HG03175 (cell line): ENCODE measurements around the gene ABHD12.
A peak's percentile ranks its signal among the peaks of the same experiment; 100 is the strongest.

ENCODE experiments used
- ATAC-seq: cut with Tn5 transposase; IDR thresholded peaks from one replicate; pipeline ENCODE4 v1.9.1; 2021; ENCODE audit warnings: mild to moderate bottlenecking, moderate library complexity; ENCODE audit not compliant: unreplicated experiment

The ABHD12 gene

DNA sequence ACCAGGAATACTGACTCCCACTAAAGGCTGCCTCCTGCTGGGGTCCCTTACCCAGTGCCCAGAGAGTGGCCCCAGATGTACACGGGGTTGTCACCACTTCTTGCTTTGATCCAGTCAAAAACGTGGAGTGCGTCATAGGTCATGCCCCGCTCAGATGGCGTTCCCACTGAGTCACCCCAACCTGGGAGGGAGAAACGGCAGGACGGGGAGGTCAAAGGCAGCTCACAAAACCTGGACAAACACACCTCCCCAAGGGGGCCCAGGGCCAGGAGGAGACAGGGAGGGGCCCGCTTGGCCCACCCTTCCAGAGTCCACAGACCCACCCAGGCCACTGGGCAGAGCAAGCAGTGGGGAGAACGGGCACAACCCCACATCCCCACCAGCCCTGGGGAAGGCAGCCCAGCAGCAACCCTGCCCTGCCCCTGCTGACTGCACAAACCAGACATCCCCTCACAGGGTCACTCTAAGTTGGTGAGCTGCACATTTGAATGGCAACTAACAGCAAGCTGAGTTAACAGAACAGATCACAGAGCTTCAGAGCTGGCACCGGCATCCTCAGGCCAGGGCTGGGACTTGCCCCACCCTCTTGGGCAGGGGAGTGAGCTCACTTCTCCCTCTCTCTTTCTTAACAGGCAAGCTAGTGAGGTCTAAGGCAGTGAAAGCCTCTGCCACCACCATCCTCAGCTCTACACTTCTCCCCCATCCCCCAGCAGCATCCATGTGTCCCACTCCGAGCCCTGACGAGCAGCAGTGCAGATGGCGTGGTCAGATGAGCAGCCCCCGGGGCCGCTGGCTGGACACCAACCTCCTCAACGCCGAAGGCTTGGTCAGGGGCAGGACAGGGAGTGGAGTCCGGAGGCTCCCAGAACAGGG lies 81.0 kb downstream of the ABHD12 start:
- no peak for ATAC-seq

DNA sequence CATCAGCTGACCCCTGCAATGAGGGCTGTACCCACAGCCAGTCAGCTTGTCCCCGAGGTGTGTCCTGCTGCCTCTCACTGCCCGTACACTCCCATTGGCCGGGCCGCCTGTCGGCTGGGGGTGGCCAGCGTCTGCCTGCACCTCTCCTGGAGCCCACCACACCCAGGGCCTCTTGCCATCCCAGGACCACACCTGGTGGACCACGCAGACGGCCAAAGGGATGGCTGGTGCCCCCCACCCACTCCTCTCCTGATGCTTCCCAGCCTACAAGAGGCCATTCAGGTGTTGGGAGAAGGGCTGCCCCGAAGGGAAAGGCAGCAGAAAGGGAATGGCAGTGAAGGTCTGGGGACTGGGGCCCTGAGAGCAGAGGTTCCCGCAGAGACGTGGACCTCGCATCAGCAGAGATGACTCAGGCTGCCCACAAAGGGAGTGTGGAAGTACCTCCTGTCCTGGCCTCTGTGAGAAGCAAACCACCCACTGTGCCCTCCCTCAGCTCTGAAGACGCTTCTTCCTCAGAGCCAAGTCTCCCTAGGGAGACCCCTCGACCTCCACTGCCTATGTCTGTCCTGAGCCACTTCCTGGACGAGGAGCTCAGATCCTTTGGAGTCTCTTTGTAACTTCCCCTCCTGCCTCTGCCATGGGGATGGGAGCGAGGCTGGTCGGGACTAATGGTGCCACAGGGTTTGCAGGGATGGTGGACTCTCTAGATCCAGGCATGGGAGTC lies 81.8 kb downstream of the ABHD12 start:
- no peak for ATAC-seq

DNA sequence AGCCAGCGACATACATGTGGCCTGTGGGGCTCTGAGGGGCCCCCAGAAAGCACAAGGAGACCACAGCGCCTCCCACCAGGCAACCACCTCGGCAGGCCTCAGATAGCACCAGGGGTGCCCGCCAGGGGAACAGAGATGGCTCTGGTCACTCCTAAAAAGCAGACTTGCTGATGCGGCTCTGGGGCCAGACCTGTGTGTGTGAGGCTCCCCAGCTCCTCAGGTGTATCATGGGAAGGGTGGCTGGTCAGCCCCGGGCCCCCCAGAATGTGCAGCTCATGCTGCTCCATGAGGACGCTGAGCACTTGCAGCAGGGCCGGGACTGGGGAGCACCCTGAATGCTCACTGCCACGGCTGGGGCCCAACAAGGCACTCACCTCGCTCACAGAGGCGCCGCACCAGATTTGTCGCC lies 82.5 kb downstream of the ABHD12 start:
- no peak for ATAC-seq

DNA sequence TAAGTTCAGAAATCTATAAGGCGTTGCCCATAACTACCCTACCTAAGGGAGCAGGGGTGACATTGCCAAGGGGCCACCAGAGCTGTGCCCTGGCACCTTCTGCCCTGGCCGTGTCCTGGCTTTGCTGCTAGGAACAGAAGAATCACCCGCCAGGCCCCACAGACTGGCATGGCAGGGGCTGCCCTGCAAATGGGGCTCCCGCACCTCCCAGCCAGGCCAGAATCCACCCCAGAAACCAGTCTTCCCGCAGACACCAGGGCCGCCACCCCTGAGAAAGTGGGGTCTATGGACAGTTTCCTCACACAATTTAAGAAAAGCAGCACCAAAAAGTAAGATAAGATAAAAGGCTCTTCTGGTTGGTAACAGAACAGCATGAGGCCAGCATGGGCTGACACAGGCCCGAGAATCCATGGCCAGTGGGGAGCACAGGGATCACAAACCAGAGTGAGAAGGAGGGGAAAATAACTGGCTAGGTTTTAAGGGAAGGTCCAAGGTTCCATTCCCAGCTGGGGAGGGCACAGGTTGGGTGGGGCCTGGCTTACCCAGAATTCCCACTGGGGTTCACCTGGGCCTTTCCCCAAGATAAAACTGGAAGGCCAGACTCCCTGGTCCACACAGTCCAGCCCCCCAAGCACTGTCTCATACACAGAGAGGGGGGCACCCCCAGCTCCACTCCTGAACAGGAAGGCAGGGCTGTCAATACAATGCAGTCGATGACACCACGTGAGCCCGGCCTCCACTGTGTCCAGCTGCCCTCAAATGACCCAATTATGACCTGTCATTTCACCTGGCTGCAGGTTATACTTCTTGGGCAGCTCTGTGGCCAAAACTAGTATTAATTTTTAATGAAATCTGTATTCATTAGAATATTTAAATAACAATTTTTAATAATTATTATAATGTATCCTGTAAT lies 83.4 kb downstream of the ABHD12 start:
- no peak for ATAC-seq

DNA sequence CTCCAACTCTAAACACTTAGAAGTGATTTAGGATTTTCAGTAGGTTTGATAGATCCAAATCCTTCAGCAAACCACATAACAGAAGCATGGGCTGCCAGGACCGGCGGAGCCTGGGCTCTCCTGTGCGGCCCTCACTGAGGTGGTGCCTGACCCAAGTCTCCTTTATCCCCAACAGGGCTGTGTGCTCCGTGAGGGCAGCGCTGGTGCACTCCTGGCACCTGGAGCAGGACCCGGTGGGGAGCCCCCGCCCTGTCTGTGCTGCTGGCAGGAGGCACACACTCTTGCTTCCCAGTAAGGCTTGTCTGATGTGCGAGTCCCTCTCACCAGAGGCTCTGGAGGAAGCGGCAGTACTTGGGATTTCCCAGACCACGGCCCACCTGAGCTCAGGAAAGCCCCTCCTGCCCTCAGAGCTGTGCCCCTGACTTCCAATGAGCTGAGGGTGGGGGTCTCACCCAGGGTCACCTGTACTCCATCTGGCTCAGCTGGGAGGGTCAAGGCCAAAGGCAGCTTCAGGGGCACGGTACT lies 86.5 kb downstream of the ABHD12 start:
- no peak for ATAC-seq

DNA sequence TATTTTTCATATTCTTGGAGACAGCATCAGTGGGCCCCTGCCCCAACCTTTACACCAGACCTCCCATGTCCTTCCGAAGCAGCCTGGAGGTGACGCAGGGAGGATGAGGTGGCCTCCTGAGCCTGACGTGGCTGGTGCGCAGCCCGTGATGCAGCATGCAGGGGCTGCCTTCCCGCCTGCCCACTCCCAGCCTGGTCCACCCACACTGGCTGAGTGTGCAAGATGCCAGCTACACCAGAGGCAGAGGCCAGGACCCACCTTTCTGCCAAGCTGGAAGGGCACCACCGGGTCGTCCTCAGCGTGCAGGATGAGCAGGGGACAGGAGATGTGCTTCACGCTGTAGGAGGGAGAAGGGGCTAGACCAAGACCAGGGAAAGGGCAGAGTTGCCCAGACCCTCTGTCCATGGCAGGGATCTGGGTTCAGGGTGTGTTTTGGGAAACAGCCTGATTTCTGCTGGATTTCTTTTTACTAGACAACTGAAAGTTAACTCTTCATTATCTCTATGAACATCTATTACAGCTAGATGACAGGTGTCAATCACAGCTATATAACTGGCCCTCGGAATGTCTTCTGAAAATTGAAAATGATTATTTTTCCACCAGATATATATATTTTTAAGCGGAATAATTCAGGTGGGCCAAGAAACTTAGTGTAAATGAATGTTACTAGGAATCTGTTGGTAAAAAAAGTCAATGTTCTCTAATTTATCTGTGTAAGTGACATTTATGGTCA lies 87.2 kb downstream of the ABHD12 start:
- no peak for ATAC-seq

DNA sequence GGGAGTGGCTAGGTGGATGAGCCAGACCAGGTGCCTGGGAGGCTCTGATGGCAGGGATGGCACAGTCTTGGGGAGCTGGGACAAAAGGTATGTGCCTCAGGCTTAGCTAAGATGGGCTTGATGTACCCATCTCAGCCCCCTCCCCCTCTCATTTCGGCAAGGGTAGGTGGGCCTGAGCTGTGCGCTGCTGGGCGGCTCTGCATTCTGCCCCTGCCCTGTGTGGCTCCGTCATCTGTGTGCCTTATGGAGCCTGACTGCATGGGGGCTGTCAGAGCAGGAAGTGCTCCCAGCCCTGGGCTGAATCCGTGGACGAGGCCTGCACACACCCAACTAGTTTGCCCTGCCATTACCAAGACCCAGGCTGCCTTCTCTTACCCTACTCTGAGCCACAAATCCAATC lies 88.0 kb downstream of the ABHD12 start:
- ATAC-seq, result no peak

DNA sequence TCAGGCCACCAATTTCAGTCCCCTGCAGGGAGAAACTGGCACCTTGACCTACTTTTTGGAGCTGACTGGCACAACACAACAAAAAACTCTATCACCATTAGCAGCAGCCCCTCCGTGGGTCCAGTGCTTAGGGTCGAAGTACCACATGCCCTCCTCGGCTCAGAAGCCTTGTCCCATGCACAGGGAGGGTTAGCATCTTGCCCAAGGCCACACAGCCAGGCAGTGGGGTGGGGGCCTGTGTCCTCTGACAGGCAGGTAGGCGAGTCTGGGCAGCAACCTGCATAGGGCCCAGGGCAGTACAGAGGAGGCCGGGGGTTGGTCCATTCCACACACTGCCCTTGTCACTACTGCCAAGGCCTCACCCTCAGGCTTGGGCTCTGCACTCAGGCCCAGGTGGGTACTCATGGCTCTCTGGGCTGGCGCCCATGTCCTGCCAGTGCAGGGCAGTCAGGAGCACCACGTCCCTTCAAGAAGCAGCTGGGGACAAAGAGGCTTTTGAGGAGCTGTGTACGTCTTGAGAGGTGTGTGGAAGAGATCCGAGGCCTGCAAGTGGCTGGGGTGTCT lies 89.2 kb downstream of the ABHD12 start:
- no peak for ATAC-seq

DNA sequence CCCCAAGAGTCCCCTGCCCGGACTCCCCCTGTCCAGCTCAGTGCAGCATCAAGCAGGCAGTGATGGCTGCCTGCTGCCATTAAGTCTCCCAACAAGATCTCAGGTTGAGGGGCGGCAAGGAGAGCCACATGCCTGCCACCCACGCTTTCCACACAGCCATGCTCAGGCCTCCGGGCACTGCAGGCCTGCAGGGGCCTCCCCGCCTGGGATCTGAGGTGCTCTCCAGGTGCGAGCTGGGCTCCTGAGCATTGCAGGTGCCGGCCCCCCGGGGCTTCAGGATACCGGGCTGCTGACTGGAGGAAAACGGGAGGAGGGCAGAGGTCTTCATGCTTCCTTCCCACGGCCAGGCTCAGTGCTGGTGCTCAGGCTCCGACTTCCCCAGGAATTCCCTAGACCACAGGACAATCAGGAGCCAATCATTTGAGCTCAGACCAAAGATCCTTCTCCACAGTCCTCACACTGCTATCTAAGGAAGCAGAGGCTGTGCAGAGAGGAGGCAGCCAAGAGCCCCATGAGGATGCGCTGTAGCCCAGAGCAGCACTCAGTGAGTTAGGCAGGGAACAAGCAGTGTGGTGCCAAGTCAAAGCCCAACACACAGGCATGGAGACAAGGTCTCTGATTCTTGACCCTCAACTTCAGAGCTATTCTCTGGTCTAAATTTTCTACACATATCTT lies 90.0 kb downstream of the ABHD12 start:
- ATAC-seq, result no peak

DNA sequence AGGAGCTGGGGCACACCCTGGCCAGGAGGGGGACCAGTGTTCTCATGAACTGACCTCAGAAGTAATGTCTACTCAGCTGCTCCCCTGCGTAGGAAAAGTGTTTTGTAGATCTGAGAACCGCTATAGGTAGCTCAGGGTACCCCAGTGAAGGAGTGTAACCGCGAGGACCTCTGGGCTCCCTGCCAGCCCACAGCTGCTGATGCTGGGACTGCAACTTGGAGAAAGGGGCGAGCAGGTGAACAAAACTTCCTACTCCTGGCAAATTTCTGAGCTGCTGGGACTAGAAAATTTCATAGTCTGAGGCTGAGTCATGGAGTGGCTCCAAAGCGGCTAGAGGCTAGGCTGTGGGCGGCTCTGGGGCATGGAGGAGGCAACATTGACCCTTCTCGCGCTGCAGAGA lies 90.8 kb downstream of the ABHD12 start:
- no peak for ATAC-seq

DNA sequence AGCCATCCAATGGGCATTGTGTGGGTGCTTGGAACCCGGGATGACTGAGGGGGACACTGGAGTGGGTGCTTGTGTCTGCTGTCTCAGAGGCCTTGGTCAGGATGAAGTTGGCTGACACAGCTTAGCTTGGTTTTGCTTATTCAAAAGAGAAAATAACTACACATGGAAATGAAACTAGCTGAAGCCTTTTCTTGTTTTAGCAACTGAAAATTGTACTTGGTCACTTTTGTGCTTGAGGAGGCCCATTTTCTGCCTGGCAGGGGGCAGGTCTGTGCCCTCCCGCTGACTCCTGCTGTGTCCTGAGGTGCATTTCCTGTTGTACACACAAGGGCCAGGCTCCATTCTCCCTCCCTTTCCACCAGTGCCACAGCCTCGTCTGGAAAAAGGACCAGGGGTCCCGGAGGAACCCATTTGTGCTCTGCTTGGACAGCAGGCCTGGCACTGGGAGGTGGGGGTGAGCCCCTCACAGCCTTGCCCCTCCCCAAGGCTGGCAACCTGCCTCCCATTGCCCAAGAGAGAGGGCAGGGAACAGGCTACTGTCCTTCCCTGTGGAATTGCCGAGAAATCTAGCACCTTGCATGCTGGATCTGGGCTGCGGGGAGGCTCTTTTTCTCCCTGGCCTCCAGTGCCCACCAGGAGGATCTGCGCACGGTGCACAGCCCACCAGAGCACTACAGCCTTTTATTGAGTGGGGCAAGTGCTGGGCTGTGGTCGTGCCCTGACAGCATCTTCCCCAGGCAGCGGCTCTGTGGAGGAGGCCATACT lies 93.3 kb downstream of the ABHD12 start:
- peak; percentile 63 for ATAC-seq

DNA sequence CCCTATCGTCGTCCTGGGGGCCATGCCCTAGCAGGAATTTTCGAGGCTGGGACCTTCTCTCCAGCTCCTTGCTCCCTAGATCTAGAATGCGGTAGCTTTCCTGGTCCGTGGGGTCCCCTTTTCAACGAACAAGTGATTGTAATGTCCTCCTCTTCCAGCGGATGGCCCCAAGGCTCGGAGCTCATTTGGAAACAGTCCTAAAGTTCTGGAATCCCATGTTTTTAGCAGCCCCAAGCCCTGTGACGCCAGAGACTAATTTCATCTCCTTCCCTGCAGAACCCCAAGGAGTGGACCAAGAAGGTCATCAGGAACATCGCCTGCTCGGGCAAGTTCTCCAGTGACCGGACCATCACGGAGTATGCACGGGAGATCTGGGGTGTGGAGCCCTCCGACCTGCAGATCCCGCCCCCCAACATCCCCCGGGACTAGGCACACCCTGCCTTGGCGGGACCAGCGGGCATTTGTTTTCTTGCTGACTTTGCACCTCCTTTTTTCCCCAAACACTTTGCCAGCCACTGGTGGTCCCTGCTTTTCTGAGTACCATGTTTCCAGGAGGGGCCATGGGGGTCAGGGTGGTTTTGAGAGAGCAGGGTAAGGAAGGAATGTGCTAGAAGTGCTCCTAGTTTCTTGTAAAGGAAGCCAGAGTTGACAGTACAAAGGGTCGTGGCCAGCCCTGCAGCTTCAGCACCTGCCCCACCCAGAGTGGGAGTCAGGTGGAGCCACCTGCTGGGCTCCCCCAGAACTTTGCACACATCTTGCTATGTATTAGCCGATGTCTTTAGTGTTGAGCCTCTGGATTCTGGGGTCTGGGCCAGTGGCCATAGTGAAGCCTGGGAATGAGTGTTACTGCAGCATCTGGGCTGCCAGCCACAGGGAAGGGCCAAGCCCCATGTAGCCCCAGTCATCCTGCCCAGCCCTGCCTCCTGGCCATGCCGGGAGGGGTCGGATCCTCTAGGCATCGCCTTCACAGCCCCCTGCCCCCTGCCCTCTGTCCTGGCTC lies 94.2 kb downstream of the ABHD12 start:
- ATAC-seq, result peak; percentile 29

DNA sequence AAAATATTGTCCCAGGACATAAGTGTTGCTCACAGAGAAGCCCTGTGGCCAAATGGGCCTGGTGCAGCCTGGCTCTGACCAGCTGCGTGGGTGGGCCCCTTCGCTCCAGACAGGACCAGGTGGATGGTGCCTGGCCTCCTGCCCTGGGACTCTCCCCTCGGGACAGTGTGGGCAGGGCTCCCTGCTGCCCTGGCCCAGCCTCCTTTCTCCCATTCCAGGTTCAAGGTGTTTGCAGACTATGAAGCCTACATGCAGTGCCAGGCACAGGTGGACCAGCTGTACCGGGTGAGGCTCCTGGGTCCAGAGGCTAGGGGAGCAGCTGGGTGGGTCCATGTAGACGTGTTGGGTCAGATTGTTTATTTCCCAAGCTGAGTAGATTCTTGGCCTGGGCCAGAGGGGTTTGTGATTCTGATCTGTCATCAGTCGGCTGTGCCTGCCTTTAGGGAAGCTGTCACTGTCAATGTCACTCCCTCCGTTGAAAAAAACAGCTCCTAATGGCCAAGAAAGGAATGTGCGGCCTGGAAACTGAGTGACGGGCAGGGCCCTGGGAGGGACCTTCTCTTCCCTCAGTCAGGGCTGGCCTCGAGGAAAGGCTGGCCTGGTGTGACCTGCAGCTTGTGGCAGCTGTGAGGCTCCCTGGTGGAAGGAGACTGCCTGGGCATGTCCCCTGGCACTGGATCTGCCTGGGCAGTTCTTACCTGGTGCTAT lies 95.1 kb downstream of the ABHD12 start:
- no peak for ATAC-seq

DNA sequence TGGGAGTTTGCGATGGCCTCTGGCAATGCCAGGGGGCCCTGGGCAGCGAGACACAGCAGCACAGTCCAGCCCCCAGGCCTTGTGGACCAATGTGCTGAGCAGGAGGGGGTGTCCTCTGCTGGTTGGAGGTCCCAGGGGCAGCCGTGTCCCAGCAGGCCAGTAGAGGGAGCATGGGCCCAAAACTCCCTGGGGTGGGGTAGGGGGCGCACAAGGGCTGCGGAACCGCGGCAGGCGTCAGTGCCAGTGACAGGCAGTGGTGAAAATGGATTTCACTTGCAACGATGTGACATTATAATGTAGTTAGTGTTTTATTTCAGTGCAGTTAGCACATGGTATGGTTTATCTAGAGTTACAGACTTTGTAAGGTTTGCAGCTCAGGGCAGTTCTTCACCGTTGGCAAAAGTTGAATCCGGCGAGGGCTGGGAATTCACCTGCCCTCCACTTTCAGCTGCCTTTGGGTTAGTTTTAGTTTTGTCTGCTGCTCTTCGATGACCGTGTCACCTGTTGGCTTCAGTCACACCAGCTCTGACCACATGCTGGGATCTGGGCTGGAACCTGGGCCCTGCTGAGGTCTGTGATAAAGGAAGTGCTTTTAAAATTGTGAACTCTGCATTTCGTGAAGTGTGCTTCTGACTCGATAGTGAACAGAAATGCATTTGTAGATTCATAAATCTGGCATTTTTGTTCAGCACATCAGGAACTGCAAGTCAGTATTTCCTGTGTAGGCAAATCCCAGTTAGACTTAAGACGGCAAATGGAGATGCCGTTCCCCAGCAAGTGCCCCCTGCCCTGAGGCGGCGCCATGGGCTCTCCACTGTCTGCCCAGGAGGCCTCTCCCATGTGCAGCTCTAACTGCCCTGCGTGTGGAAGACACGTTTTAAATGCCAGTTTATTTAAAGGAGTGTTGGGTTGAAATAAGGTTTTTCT lies 95.9 kb downstream of the ABHD12 start:
- ATAC-seq, result no peak

DNA sequence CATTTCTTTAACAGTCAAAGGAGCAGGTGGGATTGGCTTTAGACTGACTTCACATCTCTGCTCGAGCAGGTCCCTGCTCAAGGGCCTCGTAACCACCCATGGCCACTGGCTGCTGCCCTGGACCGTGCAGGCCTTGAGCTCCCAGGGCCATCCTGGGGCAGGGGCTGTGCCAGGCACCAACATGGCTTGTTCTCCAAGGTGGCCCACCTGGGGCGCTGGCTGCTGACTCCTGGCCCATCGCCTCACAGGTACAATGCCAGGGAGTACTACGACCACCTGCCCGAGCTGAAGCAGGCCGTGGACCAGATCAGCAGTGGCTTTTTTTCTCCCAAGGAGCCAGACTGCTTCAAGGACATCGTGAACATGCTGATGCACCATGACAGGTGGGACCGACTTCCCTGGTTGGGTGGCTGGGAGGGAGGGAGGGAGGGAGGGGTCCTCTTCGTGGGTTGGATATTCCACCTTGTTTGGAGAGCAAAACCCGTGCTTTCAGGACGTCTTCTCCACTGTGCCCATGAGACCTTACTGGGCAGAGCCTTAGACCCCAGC lies 96.7 kb downstream of the ABHD12 start:
- no peak for ATAC-seq

DNA sequence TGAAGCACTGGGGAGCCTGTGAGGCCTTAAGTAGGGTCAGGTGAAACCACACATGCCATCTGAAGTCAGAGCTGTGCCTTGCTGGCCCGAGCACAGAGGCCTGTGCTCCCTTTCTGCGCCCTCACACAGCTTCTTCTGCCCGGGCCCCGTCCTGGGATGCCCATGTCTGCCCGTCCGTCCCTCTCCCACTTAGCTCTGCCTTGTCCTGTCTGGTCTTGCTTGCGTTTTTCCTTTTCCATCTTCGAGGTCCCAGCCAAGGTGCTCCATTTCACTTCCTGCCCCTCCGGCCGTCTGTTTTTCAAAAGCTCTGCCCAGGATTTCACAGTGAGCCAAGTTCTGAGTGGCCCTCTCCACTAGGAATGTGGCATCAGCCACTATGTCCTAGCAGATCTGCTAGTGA lies 97.1 kb downstream of the ABHD12 start:
- no peak for ATAC-seq
